Fibroblast of lung (primary cell): ENCODE data around the gene SALL3. TPM values are rescaled to one million over a fixed set of nuclear protein-coding genes. Genes with fewer than 3 reads are reported as not detected.

ENCODE experiments used
- DNase-seq, 2 donors: peaks; one replicate each; pipeline versions ENCODE4 v3.0.0 to v3.0.0-alpha.2; 2010; ENCODE audit warnings: low read depth in 2 of 2
- H2AFZ ChIP-seq: 2 replicates; pipeline ENCODE4 v1.5.1; 2012; ENCODE audit warnings: low read length, control low read depth, inconsistent platforms
- H3K27ac ChIP-seq: 2 replicates; pipeline ENCODE4 v1.5.1; 2011; ENCODE audit warnings: low read length, control low read depth; ENCODE audit not compliant: insufficient read depth
- H3K27me3 ChIP-seq: 2 replicates; pipeline ENCODE4 v1.5.1; 2011; ENCODE audit warnings: mild to moderate bottlenecking, low read length; ENCODE audit not compliant: control insufficient read depth, insufficient read depth
- H3K36me3 ChIP-seq: 2 replicates; pipeline ENCODE4 v1.5.1; 2011; ENCODE audit warnings: low read length; ENCODE audit not compliant: control insufficient read depth, insufficient read depth
- H3K4me1 ChIP-seq: 2 replicates; pipeline ENCODE4 v1.5.1; 2011; ENCODE audit warnings: low read length; ENCODE audit not compliant: control insufficient read depth, insufficient read depth; ENCODE audit errors: extremely low read depth
- H3K4me2 ChIP-seq: 2 replicates; pipeline ENCODE4 v1.5.1; 2011; ENCODE audit warnings: low read length, control low read depth; ENCODE audit not compliant: insufficient read depth; ENCODE audit errors: extremely low read depth
- H3K4me3 ChIP-seq, 4 experiments: fragments of 200-600 bp in 1 of 4; sonication (generic) in 1 of 4; replicated peaks in 1 of 4; 2 replicates each; pipeline ENCODE4 v1.5.1; 2011 to 2016; ENCODE audit warnings: low read length in 4 of 4, low read depth in 3 of 4, mild to moderate bottlenecking in 3 of 4, control low read depth in 2 of 4, inconsistent platforms in 1 of 4, mixed read lengths in 1 of 4; ENCODE audit not compliant: insufficient read depth in 1 of 4; ENCODE audit errors: control extremely low read depth in 1 of 4
- H3K79me2 ChIP-seq: 2 replicates; pipeline ENCODE4 v1.5.1; 2012; ENCODE audit warnings: mild to moderate bottlenecking, low read length, inconsistent platforms; ENCODE audit not compliant: control insufficient read depth, insufficient read depth
- H3K9ac ChIP-seq: 2 replicates; pipeline ENCODE4 v1.5.1; 2011; ENCODE audit warnings: mild to moderate bottlenecking, low read length, control low read depth; ENCODE audit not compliant: insufficient read depth
- H3K9me3 ChIP-seq: 2 replicates; pipeline ENCODE4 v1.5.1; 2012; ENCODE audit warnings: low read depth, low read length; ENCODE audit not compliant: control insufficient read depth, insufficient read depth
- H4K20me1 ChIP-seq: 2 replicates; pipeline ENCODE4 v1.5.1; 2011; ENCODE audit warnings: low read length; ENCODE audit not compliant: control insufficient read depth, insufficient read depth; ENCODE audit errors: extremely low read depth
- CTCF ChIP-seq, 2 donors: IDR thresholded peaks in 1 of 2; conservative IDR thresholded peaks in 1 of 2; 1 replicate in 1 of 2; 2 replicates in 1 of 2; pipeline ENCODE4 v1.5.1; 2011 to 2012; ENCODE audit warnings: low read length in 2 of 2, control low read depth in 1 of 2, inconsistent platforms in 1 of 2, low read depth in 1 of 2, mild to moderate bottlenecking in 1 of 2
- EZH2 ChIP-seq: IDR thresholded peaks from 2 replicates; pipeline ENCODE4 v1.5.1; 2012; ENCODE audit warnings: low read length, control low read depth, mild to moderate bottlenecking; ENCODE audit errors: missing control alignments
- polyA minus RNA-seq: library from RNA; depleted of rRNA, polyadenylated mRNA; stranded (reverse); fragments of >200 nt; gene quantifications from 2 replicates; pipeline ENCODE4 v1.2.3, GENCODE V29; 2011; ENCODE audit warnings: low replicate concordance
- polyA plus RNA-seq, 2 donors: library from polyadenylated mRNA; depleted of rRNA in 1 of 2; stranded (reverse) in 1 of 2; unstranded in 1 of 2; fragments of >200 nt; gene quantifications; 2 replicates each; pipeline ENCODE4 v1.2.1, GENCODE V29; 2011 to 2012; ENCODE audit warnings: missing spikeins in 1 of 2
- total RNA-seq: library from RNA; depleted of rRNA; stranded (reverse); fragments of >200 nt; gene quantifications from 2 replicates; pipeline ENCODE4 v1.2.1, GENCODE V29; 2014

The SALL3 gene
- total RNA-seq (not detected in 2 replicates), polyA plus RNA-seq (not detected in 2 replicates), polyA minus RNA-seq (not detected in 2 replicates)
- polyA plus RNA-seq (2012), result not detected in 2 replicates

DNA sequence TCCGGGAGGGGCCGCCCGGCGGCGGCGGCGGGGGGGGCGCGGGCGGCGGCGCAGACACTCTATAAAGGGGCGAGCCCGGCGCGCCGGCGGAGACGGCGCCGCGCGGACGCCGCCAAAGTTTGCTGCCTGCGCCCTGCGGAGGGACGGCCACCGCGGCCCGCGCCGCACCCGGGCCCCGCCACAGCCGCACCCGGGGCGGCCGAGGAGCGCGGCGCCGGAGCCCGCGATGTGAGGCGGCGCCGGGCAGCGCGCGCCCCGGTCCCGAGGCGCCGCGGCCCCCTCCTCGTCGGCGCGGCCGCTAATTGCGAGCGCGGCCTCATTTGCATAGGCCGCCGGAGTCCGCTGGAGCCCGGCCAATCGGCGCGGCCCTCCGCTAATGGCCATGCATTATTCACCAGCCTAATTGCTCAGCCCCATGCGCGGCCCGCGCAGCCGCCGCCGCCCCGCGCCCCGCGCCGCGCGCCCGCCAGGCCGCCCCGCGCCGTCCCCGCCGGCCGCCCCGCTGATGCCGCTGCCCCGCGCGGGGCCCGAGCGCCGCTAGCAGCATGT is at the start of gene SALL3:
SALL3 (plus strand) TSS at position 89 of the 549 bp plus-strand sequence; CDS start at position 546, 457 bp downstream.
- H3K27me3 ChIP-seq, result peaks cover 37% of the 10 kb centered on the region
- no peak within 1 kb of the TSS for H3K4me3 ChIP-seq
- no peak within 1 kb of the TSS for H3K27ac ChIP-seq
- H3K4me2 ChIP-seq, result no peak within 1 kb of the TSS
- DNase-seq, result peak in 1 of 2 donors; percentile 60
- no peaks in the 10 kb centered on the region for H3K4me1 ChIP-seq
- no peak for TF ChIP-seq CTCF (conservative IDR thresholded peaks at IDR 0.05 in 1 of 2, IDR thresholded peaks at IDR 0.05 in 1 of 2; ENCODE audit: low read depth in 1 of 2, low read length in 2 of 2)
- TF ChIP-seq EZH2, result no peak
- H4K20me1 ChIP-seq, result no peaks in the 10 kb centered on the region
- H3K79me2 ChIP-seq, result no peaks in the 10 kb centered on the region
- H2AFZ ChIP-seq, result no peak within 1 kb of the TSS
- no peaks in the 10 kb centered on the region for H3K9me3 ChIP-seq
- no peaks in the 10 kb centered on the region for H3K36me3 ChIP-seq
- H3K9ac ChIP-seq, result no peak within 1 kb of the TSS

GRCh38 chr18:78932281-78932680 is 47.3 kb upstream of the SALL3 start:
- H3K27ac ChIP-seq, result no peak overlapping the region
- H3K27me3 ChIP-seq, result no peaks in the 10 kb centered on the region
- H3K9ac ChIP-seq, result no peak overlapping the region
- no peaks in the 10 kb centered on the region for H3K4me1 ChIP-seq
- no peaks in the 10 kb centered on the region for H3K79me2 ChIP-seq
- H3K4me3 ChIP-seq, result no peak overlapping the region
- no peak for DNase-seq
- no peak overlapping the region for H3K4me2 ChIP-seq
- no peaks in the 10 kb centered on the region for H3K36me3 ChIP-seq
- TF ChIP-seq EZH2, result no peak
- TF ChIP-seq CTCF (conservative IDR thresholded peaks at IDR 0.05 in 1 of 2, IDR thresholded peaks at IDR 0.05 in 1 of 2; ENCODE audit: low read depth in 1 of 2, low read length in 2 of 2), result no peak
- no peak overlapping the region for H2AFZ ChIP-seq
- H3K9me3 ChIP-seq, result no peaks in the 10 kb centered on the region
- no peaks in the 10 kb centered on the region for H4K20me1 ChIP-seq

GRCh38 chr18:78934003-78934402 is 45.6 kb upstream of the SALL3 start:
- H3K27ac ChIP-seq, result no peak overlapping the region
- H3K9me3 ChIP-seq, result no peaks in the 10 kb centered on the region
- TF ChIP-seq CTCF (conservative IDR thresholded peaks at IDR 0.05 in 1 of 2, IDR thresholded peaks at IDR 0.05 in 1 of 2; ENCODE audit: low read depth in 1 of 2, low read length in 2 of 2), result no peak
- no peak for TF ChIP-seq EZH2
- H4K20me1 ChIP-seq, result no peaks in the 10 kb centered on the region
- no peaks in the 10 kb centered on the region for H3K79me2 ChIP-seq
- H3K36me3 ChIP-seq, result no peaks in the 10 kb centered on the region
- no peaks in the 10 kb centered on the region for H3K27me3 ChIP-seq
- no peak for DNase-seq
- H3K4me3 ChIP-seq, result no peak overlapping the region
- no peaks in the 10 kb centered on the region for H3K4me1 ChIP-seq
- no peak overlapping the region for H2AFZ ChIP-seq
- H3K9ac ChIP-seq, result no peak overlapping the region
- H3K4me2 ChIP-seq, result no peak overlapping the region
